Brain microvascular endothelial cell (primary cell): ENCODE data around the gene UQCR11.

Source experiments
- DNase-seq: peaks from one replicate; pipeline ENCODE4 v3.0.0-alpha.2; 2020
- H3K27ac ChIP-seq: fragments of 250-450 bp; sonication (Bioruptor Pico); 2 replicates; pipeline ENCODE4 v1.5.1; 2020; ENCODE audit warnings: mild to moderate bottlenecking, moderate library complexity
- H3K27me3 ChIP-seq: fragments of 250-450 bp; sonication (Bioruptor Pico); replicated peaks from 2 replicates; pipeline ENCODE4 v1.5.1; 2020; ENCODE audit warnings: mild to moderate bottlenecking
- H3K36me3 ChIP-seq: fragments of 250-450 bp; sonication (Bioruptor Pico); replicated peaks from 2 replicates; pipeline ENCODE4 v1.5.1; 2020; ENCODE audit warnings: mild to moderate bottlenecking
- H3K4me3 ChIP-seq: 2 replicates; pipeline ENCODE4 v1.5.1; 2011; ENCODE audit warnings: low read depth, mild to moderate bottlenecking, control low read depth, low read length, moderate library complexity
- CTCF ChIP-seq: IDR thresholded peaks from 2 replicates; pipeline ENCODE4 v1.5.1; 2011; ENCODE audit warnings: low read depth, mild to moderate bottlenecking, moderate library complexity, low read length, control low read depth, inconsistent platforms; ENCODE audit errors: missing control alignments
- in situ Hi-C: cut with HindIII; loops from 2 replicates; pipeline ENCODE4 v1.10.0; 2017; ENCODE audit warnings: low sequenced_read_pairs, low pct_ligation_motif_present

Gene UQCR11

GRCh38 chr19:1577090-1577928, 28.0 kb downstream of the UQCR11 start:
- no peak for DNase-seq
- Histone ChIP-seq H3K4me3 (no peak overlapping the region), H3K27ac (no peak overlapping the region), H3K27me3 (no peaks in the 10 kb centered on the region), H3K36me3 (peaks cover 30% of the 10 kb centered on the region)
- no peak for TF ChIP-seq CTCF
- in situ Hi-C loops: no loop called here

- in situ Hi-C loops: no loop called here
- no peak for TF ChIP-seq CTCF
- peaks cover 30% of the 10 kb centered on the region for H3K36me3 ChIP-seq
Measured at GRCh38 chr19:1576242-1577089, 28.8 kb downstream of the UQCR11 start.

GRCh38 chr19:1575323-1576241, 29.7 kb downstream of the UQCR11 start:
- no peak for TF ChIP-seq CTCF
- DNase-seq: no peak
- no peak overlapping the region for H3K27ac ChIP-seq
- H3K27me3 ChIP-seq: no peaks in the 10 kb centered on the region
- peaks cover 21% of the 10 kb centered on the region for H3K36me3 ChIP-seq
- in situ Hi-C loops: no loop called here
- no peak overlapping the region for H3K4me3 ChIP-seq

More at GRCh38 chr19:1576242-1577089, 28.8 kb downstream of the UQCR11 start:
- no peaks in the 10 kb centered on the region for H3K27me3 ChIP-seq
- no peak overlapping the region for H3K4me3 ChIP-seq
- H3K27ac ChIP-seq: no peak overlapping the region
- DNase-seq: no peak

GRCh38 chr19:1574354-1575136, 30.7 kb downstream of the UQCR11 start:
- in situ Hi-C loops: no loop called here
- H3K27me3 ChIP-seq: no peaks in the 10 kb centered on the region
- TF ChIP-seq CTCF: no peak
- H3K4me3 ChIP-seq: no peak overlapping the region
- no peak overlapping the region for H3K27ac ChIP-seq
- DNase-seq: no peak
- peaks cover 13% of the 10 kb centered on the region for H3K36me3 ChIP-seq

GRCh38 chr19:1572795-1573194, 32.5 kb downstream of the UQCR11 start:
- in situ Hi-C loops: no loop called here
- Histone ChIP-seq H3K36me3 (peaks cover 9% of the 10 kb centered on the region), H3K4me3 (no peak overlapping the region), H3K27me3 (no peaks in the 10 kb centered on the region), H3K27ac (no peak overlapping the region)
- no peak for DNase-seq
- no peak for TF ChIP-seq CTCF
